WTC11 (cell line): ENCODE results near the gene CHD3. TPM values are rescaled to one million over a fixed set of nuclear protein-coding genes. Genes with fewer than 3 reads are reported as not detected.

Source experiments
- ATAC-seq: fragments of 200-7000 bp; cut with Tn5 transposase; 2 replicates; pipeline ENCODE4 v1.10.0; 2021; ENCODE audit warnings: mild to moderate bottlenecking, moderate library complexity
- CTCF ChIA-PET: fragments of 300-600 bp; sonication (Branson Sonifier 250); formaldehyde crosslinking; loops from one replicate; lab custom pipeline; 2021; ENCODE audit warnings: antibody characterized with exemption; lab: Charles Lee
- POLR2A ChIA-PET: fragments of 350-600 bp; sonication (Branson Sonifier 250); formaldehyde crosslinking; loops from one replicate; lab custom pipeline; 2021; ENCODE audit warnings: antibody characterized with exemption; lab: Charles Lee
- DNase-seq: peaks from one replicate; pipeline ENCODE4 v3.0.0; 2021; ENCODE audit warnings: low spot score
- H3K27ac Mint-ChIP-seq: 2 replicates; pipeline ENCODE4 v1.8.0; 2021; ENCODE audit warnings: mixed read lengths
- H3K27me3 Mint-ChIP-seq: 2 replicates; pipeline ENCODE4 v1.8.0; 2021; ENCODE audit warnings: low read depth, mild to moderate bottlenecking, moderate library complexity, mixed read lengths
- H3K36me3 Mint-ChIP-seq: 2 replicates; pipeline ENCODE4 v1.8.0; 2021; ENCODE audit warnings: mixed read lengths
- H3K4me1 Mint-ChIP-seq: 2 replicates; pipeline ENCODE4 v1.8.0; 2022; ENCODE audit warnings: mixed read lengths
- H3K4me3 Mint-ChIP-seq: 2 replicates; pipeline ENCODE4 v1.8.0; 2021; ENCODE audit warnings: mild to moderate bottlenecking, moderate library complexity, mixed read lengths
- H3K9me3 Mint-ChIP-seq: 2 replicates; pipeline ENCODE4 v1.8.0; 2021; ENCODE audit warnings: mixed read lengths
- CREB1 ChIP-seq: sonication (generic); formaldehyde crosslinking; IDR thresholded peaks from 2 replicates; pipeline ENCODE4 v1.8.0; 2023; ENCODE audit warnings: mild to moderate bottlenecking, missing genetic modification reagents
- FOXP1 ChIP-seq: sonication (generic); formaldehyde crosslinking; IDR thresholded peaks from 2 replicates; pipeline ENCODE4 v1.8.0; 2022; ENCODE audit warnings: missing genetic modification reagents, mild to moderate bottlenecking, moderate library complexity, borderline replicate concordance
- HMGXB4 ChIP-seq: sonication (generic); formaldehyde crosslinking; IDR thresholded peaks from 2 replicates; pipeline ENCODE4 v1.8.1; 2023; ENCODE audit warnings: mild to moderate bottlenecking, moderate library complexity, missing genetic modification reagents
- IRF1 ChIP-seq: sonication (generic); formaldehyde crosslinking; IDR thresholded peaks from 2 replicates; pipeline ENCODE4 v1.8.0; 2023; ENCODE audit warnings: missing genetic modification reagents
- IRF2 ChIP-seq: sonication (generic); formaldehyde crosslinking; IDR thresholded peaks from 2 replicates; pipeline ENCODE4 v1.8.0; 2022; ENCODE audit warnings: low read depth, missing genetic modification reagents, borderline replicate concordance
- MLX ChIP-seq: sonication (generic); formaldehyde crosslinking; IDR thresholded peaks from 2 replicates; pipeline ENCODE4 v1.8.1; 2023; ENCODE audit warnings: mild to moderate bottlenecking, missing genetic modification reagents, moderate library complexity
- NR1H2 ChIP-seq: sonication (generic); formaldehyde crosslinking; IDR thresholded peaks from 2 replicates; pipeline ENCODE4 v1.9.0; 2021; ENCODE audit warnings: mild to moderate bottlenecking, moderate library complexity, missing genetic modification reagents
- NR2C2 ChIP-seq: sonication (generic); formaldehyde crosslinking; IDR thresholded peaks from 2 replicates; pipeline ENCODE4 v1.8.0; 2022; ENCODE audit warnings: mild to moderate bottlenecking, missing genetic modification reagents
- PRDM15 ChIP-seq: sonication (generic); formaldehyde crosslinking; IDR thresholded peaks from 2 replicates; pipeline ENCODE4 v1.8.0; 2022; ENCODE audit warnings: missing genetic modification reagents
- SMAD3 ChIP-seq: sonication (generic); formaldehyde crosslinking; IDR thresholded peaks from 2 replicates; pipeline ENCODE4 v1.8.0; 2022; ENCODE audit warnings: missing genetic modification reagents, mild to moderate bottlenecking, borderline replicate concordance
- TCF7 ChIP-seq: sonication (generic); formaldehyde crosslinking; IDR thresholded peaks from 2 replicates; pipeline ENCODE4 v1.8.0; 2022; ENCODE audit warnings: mild to moderate bottlenecking, low read depth, missing genetic modification reagents, moderate library complexity
- USF1 ChIP-seq: sonication (generic); formaldehyde crosslinking; IDR thresholded peaks from 2 replicates; pipeline ENCODE4 v1.8.0; 2022; ENCODE audit warnings: mild to moderate bottlenecking, missing genetic modification reagents
- ZNF263 ChIP-seq: sonication (generic); formaldehyde crosslinking; IDR thresholded peaks from 2 replicates; pipeline ENCODE4 v1.8.1; 2022; ENCODE audit warnings: low read depth, mild to moderate bottlenecking, moderate library complexity, missing genetic modification reagents
- ZNF281 ChIP-seq: sonication (generic); formaldehyde crosslinking; IDR thresholded peaks from 2 replicates; pipeline ENCODE4 v1.8.0; 2023; ENCODE audit warnings: mild to moderate bottlenecking, missing genetic modification reagents
- ZNF396 ChIP-seq: fragments of 250-450 bp; sonication (Bioruptor Pico); IDR thresholded peaks from 2 replicates; pipeline ENCODE4 v1.8.0; 2021; ENCODE audit warnings: mild to moderate bottlenecking, moderate library complexity, borderline replicate concordance
- ZNF416 ChIP-seq: fragments of 250-450 bp; sonication (Bioruptor Pico); IDR thresholded peaks from 2 replicates; pipeline ENCODE4 v1.9.0; 2021; ENCODE audit warnings: mild to moderate bottlenecking, inconsistent platforms
- ZNF423 ChIP-seq: fragments of 250-450 bp; sonication (Bioruptor Pico); IDR thresholded peaks from 2 replicates; pipeline ENCODE4 v2.1.2; 2022; ENCODE audit warnings: mild to moderate bottlenecking, moderate library complexity
- total RNA-seq: library from RNA; stranded (reverse); gene quantifications from 3 replicates; pipeline ENCODE4 v1.2.3, GENCODE V29; 2021
- TF ChIP-seq, protein P1 (sequence below): sonication (generic); formaldehyde crosslinking; IDR thresholded peaks from 2 replicates; pipeline ENCODE4 v1.8.1; 2023; ENCODE audit warnings: mild to moderate bottlenecking, missing genetic modification reagents, moderate library complexity
- TF ChIP-seq, protein P2 (sequence below): sonication (generic); formaldehyde crosslinking; IDR thresholded peaks from 2 replicates; pipeline ENCODE4 v1.8.1; 2022; ENCODE audit warnings: mild to moderate bottlenecking, moderate library complexity, missing genetic modification reagents
- TF ChIP-seq, protein P3 (sequence below): fragments of 250-450 bp; sonication (Bioruptor Pico); IDR thresholded peaks from 2 replicates; pipeline ENCODE4 v1.8.0; 2021; ENCODE audit warnings: mild to moderate bottlenecking
- TF ChIP-seq, protein P4 (sequence below): fragments of 250-450 bp; sonication (Bioruptor Pico); IDR thresholded peaks from 2 replicates; pipeline ENCODE4 v1.9.0; 2021; ENCODE audit warnings: moderate library complexity, mild to moderate bottlenecking, inconsistent platforms, borderline replicate concordance

The CHD3 gene
- total RNA-seq, 1 experiment from 2014 or later = 39.5 TPM

DNA sequence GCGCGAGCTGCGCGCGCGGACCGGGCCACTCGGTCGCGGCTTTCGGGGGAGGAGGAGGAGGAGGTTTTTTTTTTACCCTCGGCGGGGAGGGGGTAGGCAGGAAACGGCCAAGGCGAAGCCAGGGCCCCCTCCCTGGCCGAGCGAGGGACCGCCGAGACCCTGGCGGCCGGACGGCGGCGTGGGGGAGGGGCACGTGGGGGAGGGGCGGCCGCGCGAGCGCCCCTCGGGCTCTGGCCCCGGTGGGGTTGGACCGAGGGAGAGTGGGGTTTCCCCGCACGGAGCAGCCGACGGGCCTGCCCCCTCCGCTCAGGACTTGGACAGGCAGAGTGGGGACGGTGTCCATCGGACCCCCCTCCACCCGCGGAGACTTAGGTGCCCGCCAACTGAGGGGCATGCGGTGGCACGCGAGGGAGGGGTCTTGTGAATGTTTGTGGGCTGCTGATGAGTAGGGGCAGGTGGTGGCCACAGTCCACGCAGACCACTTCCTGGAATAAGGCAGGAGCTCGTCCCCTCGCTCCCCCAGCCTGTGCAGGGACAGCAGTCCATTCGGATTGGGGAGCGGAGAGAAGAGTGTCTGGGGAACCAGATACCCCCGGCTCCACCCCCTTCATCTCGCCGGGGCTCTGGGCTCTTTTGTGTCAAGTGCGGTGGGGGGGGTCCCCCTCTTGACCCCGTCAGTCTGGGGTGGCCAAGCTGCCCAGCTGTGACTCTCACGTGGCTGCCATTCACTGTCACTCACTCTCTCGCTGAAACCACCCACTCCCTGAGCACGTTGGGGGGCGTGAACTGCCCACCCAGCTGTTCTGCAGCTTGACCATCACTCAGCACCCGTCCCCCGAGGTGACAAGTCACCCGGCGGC, 3.0 kb upstream of the CHD3 start:
- H3K36me3 Mint-ChIP-seq = no peaks in the 10 kb centered on the region
- peak; percentile 53 for DNase-seq
- ChIA-PET POLR2A (interaction anchor here (1.1 kb wide), 1 partner anchor 29 kb away, joined by 4 read pairs; the partner anchor contains the start of gene NAA38), CTCF (interaction anchor here (0.7 to 1.3 kb wide), 5 partner anchors 30 to 175 kb away, joined by 3 to 5 read pairs (median 4); partner anchors contain the start of gene RNF227)
- H3K27ac Mint-ChIP-seq = peak overlapping the region; percentile 81
- peaks cover 10% of the 10 kb centered on the region for H3K4me1 Mint-ChIP-seq
- H3K9me3 Mint-ChIP-seq = no peaks in the 10 kb centered on the region
- no peak overlapping the region; the same call in none of the 2 replicates for H3K4me3 Mint-ChIP-seq
- no peaks in the 10 kb centered on the region; the same call in 1 of the 2 replicates for H3K27me3 Mint-ChIP-seq
- peak; percentile 11; the same call in 1 of the 2 replicates for ATAC-seq
- no peak for TF ChIP-seq SMAD3
- TF ChIP-seq ZNF396 (CRISPR knock-in tag) = no peak
- TF ChIP-seq, protein P1, sequence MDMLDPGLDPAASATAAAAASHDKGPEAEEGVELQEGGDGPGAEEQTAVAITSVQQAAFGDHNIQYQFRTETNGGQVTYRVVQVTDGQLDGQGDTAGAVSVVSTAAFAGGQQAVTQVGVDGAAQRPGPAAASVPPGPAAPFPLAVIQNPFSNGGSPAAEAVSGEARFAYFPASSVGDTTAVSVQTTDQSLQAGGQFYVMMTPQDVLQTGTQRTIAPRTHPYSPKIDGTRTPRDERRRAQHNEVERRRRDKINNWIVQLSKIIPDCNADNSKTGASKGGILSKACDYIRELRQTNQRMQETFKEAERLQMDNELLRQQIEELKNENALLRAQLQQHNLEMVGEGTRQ (CRISPR knock-in tag) = no peak
- TF ChIP-seq, protein P2, sequence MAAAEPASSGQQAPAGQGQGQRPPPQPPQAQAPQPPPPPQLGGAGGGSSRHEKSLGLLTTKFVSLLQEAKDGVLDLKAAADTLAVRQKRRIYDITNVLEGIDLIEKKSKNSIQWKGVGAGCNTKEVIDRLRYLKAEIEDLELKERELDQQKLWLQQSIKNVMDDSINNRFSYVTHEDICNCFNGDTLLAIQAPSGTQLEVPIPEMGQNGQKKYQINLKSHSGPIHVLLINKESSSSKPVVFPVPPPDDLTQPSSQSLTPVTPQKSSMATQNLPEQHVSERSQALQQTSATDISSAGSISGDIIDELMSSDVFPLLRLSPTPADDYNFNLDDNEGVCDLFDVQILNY (CRISPR knock-in tag) = no peak
- no peak for TF ChIP-seq USF1
- TF ChIP-seq PRDM15 (CRISPR knock-in tag) = no peak
- TF ChIP-seq FOXP1 (CRISPR knock-in tag) = 0 out of 2 replicates have a peak, but pooled peaks have one; percentile 44
- no peak for TF ChIP-seq ZNF263 (CRISPR knock-in tag)
- TF ChIP-seq ZNF281 (CRISPR knock-in tag) = peak; percentile 49; the same call in 1 of the 2 replicates
- TF ChIP-seq IRF1 = no peak
- TF ChIP-seq NR2C2 = no peak
- no peak for TF ChIP-seq ZNF416
- no peak for TF ChIP-seq CREB1 (CRISPR knock-in tag)
- TF ChIP-seq, protein P3, sequence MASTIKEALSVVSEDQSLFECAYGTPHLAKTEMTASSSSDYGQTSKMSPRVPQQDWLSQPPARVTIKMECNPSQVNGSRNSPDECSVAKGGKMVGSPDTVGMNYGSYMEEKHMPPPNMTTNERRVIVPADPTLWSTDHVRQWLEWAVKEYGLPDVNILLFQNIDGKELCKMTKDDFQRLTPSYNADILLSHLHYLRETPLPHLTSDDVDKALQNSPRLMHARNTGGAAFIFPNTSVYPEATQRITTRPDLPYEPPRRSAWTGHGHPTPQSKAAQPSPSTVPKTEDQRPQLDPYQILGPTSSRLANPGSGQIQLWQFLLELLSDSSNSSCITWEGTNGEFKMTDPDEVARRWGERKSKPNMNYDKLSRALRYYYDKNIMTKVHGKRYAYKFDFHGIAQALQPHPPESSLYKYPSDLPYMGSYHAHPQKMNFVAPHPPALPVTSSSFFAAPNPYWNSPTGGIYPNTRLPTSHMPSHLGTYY (CRISPR knock-in tag) = no peak
- TF ChIP-seq, protein P4, sequence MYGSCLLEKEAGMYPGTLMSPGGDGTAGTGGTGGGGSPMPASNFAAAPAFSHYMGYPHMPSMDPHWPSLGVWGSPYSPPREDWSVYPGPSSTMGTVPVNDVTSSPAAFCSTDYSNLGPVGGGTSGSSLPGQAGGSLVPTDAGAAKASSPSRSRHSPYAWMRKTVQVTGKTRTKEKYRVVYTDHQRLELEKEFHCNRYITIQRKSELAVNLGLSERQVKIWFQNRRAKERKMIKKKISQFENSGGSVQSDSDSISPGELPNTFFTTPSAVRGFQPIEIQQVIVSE = no peak
- TF ChIP-seq IRF2 (CRISPR knock-in tag) = no peak
- TF ChIP-seq ZNF423 = no peak
- TF ChIP-seq MLX = no peak
- no peak; the same call in 1 of the 2 replicates for TF ChIP-seq TCF7 (CRISPR knock-in tag)
- TF ChIP-seq NR1H2 = no peak
- no peak for TF ChIP-seq HMGXB4 (CRISPR knock-in tag)
